Heart left ventricle (tissue), 13 donors: ENCODE data around the gene UQCRC1.

Source experiments
- CTCF ChIP-seq, 12 donors: fragments of 200-600 bp; sonication (generic) in 4 of 12; IDR thresholded peaks; one replicate each; pipeline versions ENCODE4 v1.5.0 to v1.8.0; 2018 to 2022; ENCODE audit warnings: antibody characterized with exemption in 12 of 12, mild to moderate bottlenecking in 5 of 12
- POLR2A ChIP-seq, 2 donors: fragments of 450-650 bp; IDR thresholded peaks; one replicate each; pipeline ENCODE4 v1.6.1; 2017; ENCODE audit warnings: antibody characterized with exemption in 2 of 2, mild to moderate bottlenecking in 2 of 2, moderate library complexity in 2 of 2
- donor health status: ischemic (EF 13 %, LVEDD 7.1; RV severe dilation, severe dysfunction).
- donor health status: DM: no; HTN: yes; CAD: no.
- donor health status: DM: no; HTN: no; CAD: no.
- donor health status: ischemic (EF 25% LVEDD 6.9; RV normal size, moderate dysfunction).
- donor health status: ischemic (EF 25% LVEDD 5.7; RV mildly dilated, moderate dysfunction).
- donor health status: ischemic (EF 35%, LVEDD 5.7; RV mildly dilated, moderate dysfunction).
- donor health status: nonischemic (EF 11% LVEDD 7.7; RV severe dilation, severe dysfunction).
- donor health status: DM: yes; HTN: yes; CAD: no.
- donor health status: PGD.
- donor health status: ischemic (EF 29% LVEDD 5.4; RV normal size, mild dysfunction).
- donor health status: nonischemic (EF 23%, LVEDD 6.1; RV moderate dilation, normal function).

- peak in 10 of 12 donors; percentile 5 to 67 (median 45) for TF ChIP-seq CTCF (IDR thresholded peaks at IDR 0.05)
- peak in 1 of 2 donors; percentile 62 for TF ChIP-seq POLR2A (IDR thresholded peaks at IDR 0.05)
These were observed 26.0 kb upstream of the UQCRC1 start, which contains the start of gene SLC26A6 for GRCh38 chr3:48635222-48636021.
